Renal pelvis (tissue), 4 donors: ENCODE measurements around the gene NUDT17. TPM values are rescaled to one million over a fixed set of nuclear protein-coding genes. Genes with fewer than 3 reads are reported as not detected.

Source experiments
- DNase-seq: peaks from one replicate; pipeline ENCODE4 v3.0.0-alpha.2; 2013
- polyA plus RNA-seq, 3 donors: library from polyadenylated mRNA; unstranded; fragments of 120-200 nt; gene quantifications; one replicate each; pipeline ENCODE4 v1.2.1, GENCODE V29; 2013; ENCODE audit not compliant: insufficient read length in 3 of 3

The NUDT17 gene
- polyA plus RNA-seq, 3 donors, result 6.5 to 9.1 (median 8.0) TPM

GRCh38 chr1:145887631-145888030, 42.2 kb downstream of the NUDT17 start:
- DNase-seq, result peak; percentile 17

- no peak for DNase-seq
Measured at GRCh38 chr1:145889722-145890121, 44.3 kb downstream of the NUDT17 start.

GRCh38 chr1:145891143-145891542, 45.7 kb downstream of the NUDT17 start:
- DNase-seq, result no peak

GRCh38 chr1:145891587-145892485, 46.4 kb downstream of the NUDT17 start:
- peak; percentile 95 for DNase-seq

GRCh38 chr1:145892486-145893087, 47.2 kb downstream of the NUDT17 start:
- no peak for DNase-seq

- no peak for DNase-seq
Measured at GRCh38 chr1:145893306-145894055, 48.1 kb downstream of the NUDT17 start.

- no peak for DNase-seq
Measured at GRCh38 chr1:145895471-145895870, 50.0 kb downstream of the NUDT17 start.

- no peak for DNase-seq
Measured at GRCh38 chr1:145897969-145898368, 52.5 kb downstream of the NUDT17 start.

Other genes with a start within 250 kb of the NUDT17 start
- gene GPR89A, start 237.6 kb upstream of the NUDT17 start, polyA plus RNA-seq, result 10 to 100 TPM; 39.7 to 47.1 (median 41.7) TPM
- 100 to 1,000 TPM; 179 to 244 (median 186) TPM for gene PDZK1, start 138.3 kb upstream of the NUDT17 start, polyA plus RNA-seq
- 1 to 10 TPM; 1.0 to 4.1 (median 2.6) TPM for gene CD160, start 126.1 kb upstream of the NUDT17 start, polyA plus RNA-seq
- gene RNF115, start 21.5 kb upstream of the NUDT17 start, polyA plus RNA-seq, result 10 to 100 TPM; 12.4 to 21.9 (median 20.7) TPM
- 10 to 100 TPM; 35.9 to 41.3 (median 39.5) TPM for gene POLR3C, start 21.4 kb upstream of the NUDT17 start, polyA plus RNA-seq
- 10 to 100 TPM; 52.5 to 59.6 (median 55.4) TPM for gene PIAS3, start 13.5 kb downstream of the NUDT17 start, polyA plus RNA-seq
- gene ANKRD35, start 40.2 kb downstream of the NUDT17 start, polyA plus RNA-seq, result 1 to 10 TPM; 2.6 to 2.8 (median 2.7) TPM
- gene ITGA10, start 64.4 kb downstream of the NUDT17 start, polyA plus RNA-seq, result 1 to 10 TPM in 2 of 3 donors, under 1 TPM in 1; 0.61 to 2.3 (median 1.4) TPM
- 10 to 100 TPM; 49.4 to 59.3 (median 56.8) TPM for gene PEX11B, start 73.1 kb downstream of the NUDT17 start, polyA plus RNA-seq
- 100 to 1,000 TPM; 179 to 211 (median 202) TPM for gene RBM8A, start 81.9 kb downstream of the NUDT17 start, polyA plus RNA-seq
- gene LIX1L, start 112.4 kb downstream of the NUDT17 start, polyA plus RNA-seq, result 10 to 100 TPM; 21.5 to 22.8 (median 22.0) TPM
- gene ANKRD34A, start 118.9 kb downstream of the NUDT17 start, polyA plus RNA-seq, result under 1 TPM; 0.64 to 0.79 (median 0.77) TPM
- gene POLR3GL, start 119.1 kb downstream of the NUDT17 start, polyA plus RNA-seq, result 10 to 100 TPM; 32.3 to 35.7 (median 34.5) TPM
- 100 to 1,000 TPM; 465 to 546 (median 519) TPM for gene TXNIP, start 150.9 kb downstream of the NUDT17 start, polyA plus RNA-seq
- under 1 TPM in 2 of 3 donors, not detected in 1; 0.34 to 0.46 TPM for gene HJV, start 176.1 kb downstream of the NUDT17 start, polyA plus RNA-seq